ENCODE data around the gene TNNI3K.
A peak's percentile ranks its signal among the peaks of the same experiment; 100 is the strongest.

Gene TNNI3K

GRCh38 chr1:74235153-74235552, at the start of gene TNNI3K:
TNNI3K (plus strand) TSS chr1:74235387; CDS start chr1:74235452, 65 bp downstream.
- H2AFZ ChIP-seq, result no peak within 1 kb of the TSS
- no peaks in the 10 kb centered on the region for H3K4me1 ChIP-seq
- no peak within 1 kb of the TSS for H3K27ac ChIP-seq
- H3K4me2 ChIP-seq (ENCODE audit: low read length), result no peak within 1 kb of the TSS
- no peaks in the 10 kb centered on the region for H3K79me2 ChIP-seq
- H3K36me3 ChIP-seq (ENCODE audit: control insufficient read depth, insufficient read depth, low read length), result no peaks in the 10 kb centered on the region
- H3K4me3 ChIP-seq (ENCODE audit: low read depth, low read length), result no peak within 1 kb of the TSS
- H3K9ac ChIP-seq, result no peak within 1 kb of the TSS
- TF ChIP-seq CTCF (IDR thresholded peaks at IDR 0.05), result no peak
- H3K27me3 ChIP-seq (ENCODE audit: control insufficient read depth, insufficient read depth, low read length), result no peaks in the 10 kb centered on the region
- no peaks in the 10 kb centered on the region for H3K9me3 ChIP-seq (ENCODE audit: control insufficient read depth, low read length)

- no peak for TF ChIP-seq CTCF (IDR thresholded peaks at IDR 0.05)
- Histone ChIP-seq H3K9ac (no peak overlapping the region), H3K4me1 (no peaks in the 10 kb centered on the region), H3K27ac (no peak overlapping the region), H3K36me3 (ENCODE audit: control insufficient read depth, insufficient read depth, low read length) (no peaks in the 10 kb centered on the region), H3K4me2 (ENCODE audit: low read length) (no peak overlapping the region), H3K9me3 (ENCODE audit: control insufficient read depth, low read length) (no peaks in the 10 kb centered on the region), H3K4me3 (ENCODE audit: low read depth, low read length) (no peak overlapping the region), H3K27me3 (ENCODE audit: control insufficient read depth, insufficient read depth, low read length) (no peaks in the 10 kb centered on the region), H3K79me2 (no peaks in the 10 kb centered on the region), H2AFZ (no peak overlapping the region)
Observed at GRCh38 chr1:74193908-74194307, 41.3 kb upstream of the TNNI3K start.

- Histone ChIP-seq H3K27ac (no peak overlapping the region), H3K4me3 (ENCODE audit: low read depth, low read length) (no peak overlapping the region), H3K27me3 (ENCODE audit: control insufficient read depth, insufficient read depth, low read length) (no peaks in the 10 kb centered on the region), H3K79me2 (no peaks in the 10 kb centered on the region), H3K9ac (no peak overlapping the region), H3K4me1 (no peaks in the 10 kb centered on the region), H3K36me3 (ENCODE audit: control insufficient read depth, insufficient read depth, low read length) (no peaks in the 10 kb centered on the region), H3K4me2 (ENCODE audit: low read length) (no peak overlapping the region), H3K9me3 (ENCODE audit: control insufficient read depth, low read length) (no peaks in the 10 kb centered on the region), H2AFZ (no peak overlapping the region)
- TF ChIP-seq CTCF (IDR thresholded peaks at IDR 0.05), result no peak
Observed at GRCh38 chr1:74195339-74195738, 39.8 kb upstream of the TNNI3K start.

- Histone ChIP-seq H3K9ac (no peak overlapping the region), H3K27ac (peak overlapping the region; percentile 74), H3K27me3 (ENCODE audit: control insufficient read depth, insufficient read depth, low read length) (no peaks in the 10 kb centered on the region), H3K36me3 (ENCODE audit: control insufficient read depth, insufficient read depth, low read length) (no peaks in the 10 kb centered on the region), H3K9me3 (ENCODE audit: control insufficient read depth, low read length) (no peaks in the 10 kb centered on the region), H2AFZ (peak overlapping the region; percentile 70), H3K4me2 (ENCODE audit: low read length) (peak overlapping the region; percentile 83), H3K4me3 (ENCODE audit: low read depth, low read length) (peak overlapping the region; percentile 82), H3K4me1 (no peaks in the 10 kb centered on the region), H3K79me2 (no peaks in the 10 kb centered on the region)
- no peak for TF ChIP-seq CTCF (IDR thresholded peaks at IDR 0.05)
Observed at GRCh38 chr1:74197255-74197654, 37.9 kb upstream of the TNNI3K start.
